Heart left ventricle (tissue), 16 donors: ENCODE data around the gene SLC35G6. TPM values are rescaled to one million over a fixed set of nuclear protein-coding genes. Genes with fewer than 3 reads are reported as not detected.
A peak's percentile ranks its signal among the peaks of the same experiment; 100 is the strongest.

Experiments
- ATAC-seq, 4 donors: fragments of 200-7000 bp; cut with Tn5 transposase; one replicate each; pipeline ENCODE4 v1.9.1; 2020 to 2022; ENCODE audit warnings: moderate library complexity in 4 of 4, mild to moderate bottlenecking in 3 of 4, moderate number of reproducible peaks in 1 of 4
- DNase-seq, 5 donors: peaks; one replicate each; pipeline ENCODE4 v3.0.0-alpha.2; 2020
- H3K27ac ChIP-seq, 12 donors: fragments of 200-600 bp; sonication (generic) in 4 of 12; one replicate each; pipeline versions ENCODE4 v1.5.0 to v1.8.0; 2016 to 2022; ENCODE audit warnings: mild to moderate bottlenecking in 2 of 12
- H3K27me3 ChIP-seq, 9 donors: fragments of 200-600 bp; sonication (generic) in 2 of 9; one replicate each; pipeline versions ENCODE4 v1.5.1 to v1.8.0; 2016 to 2022; ENCODE audit warnings: mild to moderate bottlenecking in 3 of 9
- H3K36me3 ChIP-seq, 9 donors: fragments of 200-600 bp; sonication (generic) in 2 of 9; one replicate each; pipeline versions ENCODE4 v1.5.0 to v1.8.0; 2018 to 2022; ENCODE audit warnings: mild to moderate bottlenecking in 2 of 9
- H3K4me1 ChIP-seq, 12 donors: fragments of 200-600 bp; sonication (generic) in 4 of 12; one replicate each; pipeline versions ENCODE4 v1.5.0 to v1.8.0; 2016 to 2022; ENCODE audit warnings: mild to moderate bottlenecking in 3 of 12
- H3K4me3 ChIP-seq, 12 donors: fragments of 200-600 bp; sonication (generic) in 4 of 12; one replicate each; pipeline versions ENCODE4 v1.5.0 to v1.8.0; 2017 to 2022; ENCODE audit warnings: mild to moderate bottlenecking in 9 of 12, moderate library complexity in 4 of 12
- H3K9me3 ChIP-seq, 12 donors: fragments of 200-600 bp; sonication (generic) in 4 of 12; one replicate each; pipeline versions ENCODE4 v1.5.0 to v1.8.0; 2016 to 2022; ENCODE audit warnings: mild to moderate bottlenecking in 1 of 12
- POLR2A ChIP-seq, 2 donors: fragments of 450-650 bp; IDR thresholded peaks; one replicate each; pipeline ENCODE4 v1.6.1; 2017; ENCODE audit warnings: antibody characterized with exemption in 2 of 2, mild to moderate bottlenecking in 2 of 2, moderate library complexity in 2 of 2
- WGBS, 4 donors: extraction: QIAGEN DNeasy Blood & Tissue Kit in 2 of 4; methylation state at CpG; one replicate each; pipeline versions ENCODE4 v1.1.5 to v1.1.7; 2013 to 2018; 5-methylcytosine and 5-hydroxymethylcytosine counted together
- intact Hi-C, 10 donors: fragments of 100-400 bp; cut with DNase I; formaldehyde crosslinking; loops; one replicate each; pipeline versions ENCODE4 v1.11.1 to v1.14.2; 2022
- polyA plus RNA-seq, 2 donors: library from polyadenylated mRNA; stranded (reverse); fragments of 200-250 nt; gene quantifications; one replicate each; pipeline ENCODE4 v1.2.3, GENCODE V29; 2013
- total RNA-seq, 9 donors: library from RNA; depleted of rRNA in 2 of 9; stranded (reverse); fragments of >200 nt in 2 of 9; fragmentation: NEBNext Ultra II Directional in 3 of 9; extraction: Animal tissue kit (Norgen Biotek cat#: 25700) in 3 of 9; gene quantifications; one replicate each; pipeline versions ENCODE4 v1.1.0 to v1.2.4, GENCODE V29; 2016 to 2023
- TF ChIP-seq, protein P1 (sequence below), 12 donors: fragments of 200-600 bp; sonication (generic) in 4 of 12; IDR thresholded peaks; one replicate each; pipeline versions ENCODE4 v1.5.0 to v1.8.0; 2018 to 2022; ENCODE audit warnings: antibody characterized with exemption in 12 of 12, mild to moderate bottlenecking in 5 of 12
- donor health status: ischemic (EF 13 %, LVEDD 7.1; RV severe dilation, severe dysfunction).
- donor health status: healthy with polysubstance abuse.
- donor health status: DM: no; HTN: yes; CAD: no.
- donor health status: DM: no; HTN: no; CAD: no.
- donor health status: ischemic (EF 25% LVEDD 6.9; RV normal size, moderate dysfunction).
- donor health status: ischemic (EF 25% LVEDD 5.7; RV mildly dilated, moderate dysfunction).
- donor health status: healthy.
- donor health status: DM: yes; HTN: yes; CAD: no.
- donor health status: ischemic (EF 35%, LVEDD 5.7; RV mildly dilated, moderate dysfunction).
- donor health status: nonischemic (EF 11% LVEDD 7.7; RV severe dilation, severe dysfunction).
- donor health status: DM: yes; HTN: yes; CAD: no.
- donor health status: PGD.
- donor health status: ischemic (EF 29% LVEDD 5.4; RV normal size, mild dysfunction).
- donor health status: nonischemic (EF 23%, LVEDD 6.1; RV moderate dilation, normal function).

The SLC35G6 gene
- total and polyA plus RNA-seq, 11 donors = 0.08 TPM; not detected in 10

GRCh38 chr17:7486181-7486580, 4.9 kb downstream of the SLC35G6 start:
- peak overlapping the region in 5 of 12 donors; percentile 5 to 95 (median 25) for H3K27ac ChIP-seq
- intact Hi-C loops = loop anchor here in 6 of 10 donors (2.0 to 10.0 kb wide), 5 partner anchors 49 to 251 kb away; partner anchors contain the start of genes FGF11 (in 2 of the 6), KCTD11 (in 2 of the 6), TMEM102 (in 2 of the 6) and TMEM95 (in 2 of the 6)

DNA sequence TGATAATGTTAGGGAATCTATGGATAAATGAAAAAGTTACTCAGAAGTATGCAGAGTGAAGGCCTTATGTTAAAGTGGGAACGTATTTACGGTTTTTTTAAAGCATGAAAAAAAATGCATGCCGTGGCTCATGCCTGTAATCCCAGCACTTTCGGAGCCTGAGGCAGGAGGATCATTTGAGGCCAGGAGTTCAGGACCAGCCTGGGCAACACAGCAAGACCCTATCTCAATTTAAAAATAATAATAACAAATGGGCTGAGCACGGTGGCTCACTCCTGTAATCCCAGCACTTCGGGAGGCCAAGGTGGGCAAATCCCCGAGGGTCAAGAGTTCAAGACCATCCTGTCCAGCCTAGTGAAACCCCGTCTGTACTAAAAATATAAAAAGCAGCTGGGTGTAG, 8.9 kb downstream of the SLC35G6 start:
- Histone ChIP-seq H3K27me3 (no peaks in the 10 kb centered on the region), H3K4me3 (no peak overlapping the region), H3K27ac (no peak overlapping the region), H3K9me3 (no peaks in the 10 kb centered on the region), H3K4me1 (peaks cover 12 to 79% (median 48%) of the 10 kb centered on the region in 12 donors), H3K36me3 (peaks cover 0 to 29% (median 5%) of the 10 kb centered on the region in 9 donors)
- DNase-seq (peak in 1 of 5 donors; percentile 3), ATAC-seq (no peak)
- intact Hi-C loops = no loop called here
- TF ChIP-seq, protein P1, sequence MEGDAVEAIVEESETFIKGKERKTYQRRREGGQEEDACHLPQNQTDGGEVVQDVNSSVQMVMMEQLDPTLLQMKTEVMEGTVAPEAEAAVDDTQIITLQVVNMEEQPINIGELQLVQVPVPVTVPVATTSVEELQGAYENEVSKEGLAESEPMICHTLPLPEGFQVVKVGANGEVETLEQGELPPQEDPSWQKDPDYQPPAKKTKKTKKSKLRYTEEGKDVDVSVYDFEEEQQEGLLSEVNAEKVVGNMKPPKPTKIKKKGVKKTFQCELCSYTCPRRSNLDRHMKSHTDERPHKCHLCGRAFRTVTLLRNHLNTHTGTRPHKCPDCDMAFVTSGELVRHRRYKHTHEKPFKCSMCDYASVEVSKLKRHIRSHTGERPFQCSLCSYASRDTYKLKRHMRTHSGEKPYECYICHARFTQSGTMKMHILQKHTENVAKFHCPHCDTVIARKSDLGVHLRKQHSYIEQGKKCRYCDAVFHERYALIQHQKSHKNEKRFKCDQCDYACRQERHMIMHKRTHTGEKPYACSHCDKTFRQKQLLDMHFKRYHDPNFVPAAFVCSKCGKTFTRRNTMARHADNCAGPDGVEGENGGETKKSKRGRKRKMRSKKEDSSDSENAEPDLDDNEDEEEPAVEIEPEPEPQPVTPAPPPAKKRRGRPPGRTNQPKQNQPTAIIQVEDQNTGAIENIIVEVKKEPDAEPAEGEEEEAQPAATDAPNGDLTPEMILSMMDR (IDR thresholded peaks at IDR 0.05) = no peak
- no peak for TF ChIP-seq POLR2A (IDR thresholded peaks at IDR 0.05)
- WGBS, 4 donors = 74 to 81% (median 78%) methylated on average over 8 of the region's 8 CpGs

More at GRCh38 chr17:7486181-7486580, 4.9 kb downstream of the SLC35G6 start:
- H3K27me3 ChIP-seq = no peaks in the 10 kb centered on the region
- TF ChIP-seq, protein P1 (IDR thresholded peaks at IDR 0.05) = no peak
- no peak for TF ChIP-seq POLR2A (IDR thresholded peaks at IDR 0.05)
- H3K36me3 ChIP-seq = peaks cover 0 to 16% (median 3%) of the 10 kb centered on the region in 9 donors
- H3K9me3 ChIP-seq = no peaks in the 10 kb centered on the region
- peaks cover 12 to 74% (median 53%) of the 10 kb centered on the region in 12 donors for H3K4me1 ChIP-seq
- DNase-seq (no peak), ATAC-seq (no peak)
- peak overlapping the region in 9 of 12 donors; percentile 57 to 85 (median 69) for H3K4me3 ChIP-seq
- 47 to 59% (median 51%) methylated on average over 3 of the region's 3 CpGs for WGBS, 4 donors

- no peak for TF ChIP-seq POLR2A (IDR thresholded peaks at IDR 0.05)
- TF ChIP-seq, protein P1 (IDR thresholded peaks at IDR 0.05) = no peak
- Histone ChIP-seq H3K4me1 (peaks cover 11 to 74% (median 42%) of the 10 kb centered on the region in 12 donors), H3K27me3 (no peaks in the 10 kb centered on the region), H3K4me3 (no peak overlapping the region), H3K27ac (no peak overlapping the region), H3K9me3 (no peaks in the 10 kb centered on the region), H3K36me3 (peaks cover 0 to 43% (median 11%) of the 10 kb centered on the region in 9 donors)
- 94 to 100% (median 97%) methylated on average over 1 of the region's 1 CpG for WGBS, 4 donors
- intact Hi-C loops = no loop called here
- no peak for DNase-seq
- ATAC-seq = no peak
These were observed 10.3 kb downstream of the SLC35G6 start for GRCh38 chr17:7491583-7491982.

- no peak for TF ChIP-seq POLR2A (IDR thresholded peaks at IDR 0.05)
- TF ChIP-seq, protein P1 (IDR thresholded peaks at IDR 0.05) = no peak
- Histone ChIP-seq H3K27me3 (no peaks in the 10 kb centered on the region), H3K36me3 (peaks cover 4 to 67% (median 35%) of the 10 kb centered on the region in 9 donors), H3K4me1 (peaks cover 0 to 69% (median 29%) of the 10 kb centered on the region in 12 donors), H3K4me3 (no peak overlapping the region), H3K9me3 (no peaks in the 10 kb centered on the region), H3K27ac (no peak overlapping the region)
- WGBS, 4 donors = 95 to 97% (median 96%) methylated on average over 3 of the region's 3 CpGs
- intact Hi-C loops = no loop called here
- DNase-seq (no peak), ATAC-seq (no peak)
These were observed 12.7 kb downstream of the SLC35G6 start for GRCh38 chr17:7493941-7494340.
